NT2/D1 (cell line): ENCODE measurements around the gene DUSP16.

ENCODE experiments used
- SUZ12 ChIP-seq: IDR thresholded peaks from 2 replicates; pipeline ENCODE4 v1.6.1; 2011; ENCODE audit not compliant: insufficient read length, insufficient read depth; ENCODE audit errors: extremely low read depth
- YY1 ChIP-seq: IDR thresholded peaks from 2 replicates; pipeline ENCODE4 v1.6.1; 2011; ENCODE audit not compliant: insufficient read length, insufficient read depth

- TF ChIP-seq YY1 (no peak), SUZ12 (no peak)
Observed at GRCh38 chr12:12432364-12432763, 130.3 kb downstream of the DUSP16 start.
